Transverse colon (tissue), 4 donors: ENCODE measurements around the gene DLK2. TPM values are rescaled to one million over a fixed set of nuclear protein-coding genes. Genes with fewer than 3 reads are reported as not detected.
A peak's percentile ranks its signal among the peaks of the same experiment; 100 is the strongest.

Source experiments
- DNase-seq: peaks from one replicate; pipeline ENCODE4 v3.0.0-alpha.2; 2019
- H3K27ac ChIP-seq, 4 donors: fragments of 200-600 bp; sonication (generic); 2 replicates each; pipeline ENCODE4 v1.5.1; 2016 to 2018; ENCODE audit warnings: inconsistent platforms in 4 of 4
- H3K27me3 ChIP-seq: fragments of 200-600 bp; sonication (generic); 2 replicates; pipeline ENCODE4 v1.5.1; 2017; ENCODE audit warnings: inconsistent platforms
- H3K36me3 ChIP-seq, 4 donors: fragments of 200-600 bp; sonication (generic); 2 replicates each; pipeline ENCODE4 v1.5.1; 2017 to 2019; ENCODE audit warnings: inconsistent platforms in 4 of 4
- H3K4me1 ChIP-seq, 4 donors: fragments of 200-600 bp; sonication (generic); 2 replicates each; pipeline ENCODE4 v1.5.1; 2017 to 2020; ENCODE audit warnings: inconsistent platforms in 4 of 4
- H3K4me3 ChIP-seq, 4 donors: fragments of 200-600 bp; sonication (generic); 1 replicate in 1 of 4; 2 replicates in 3 of 4; pipeline versions ENCODE4 v1.5.1 to v1.6.1; 2017 to 2019; ENCODE audit warnings: inconsistent platforms in 4 of 4
- H3K9me3 ChIP-seq, 2 donors: fragments of 200-600 bp; sonication (generic); 2 replicates each; pipeline ENCODE4 v1.5.1; 2017 to 2019; ENCODE audit warnings: inconsistent platforms in 2 of 2
- CTCF ChIP-seq, 5 experiments: fragments of 200-600 bp in 3 of 5; fragments of 450-650 bp in 2 of 5; sonication (generic) in 3 of 5; IDR thresholded peaks; 1 replicate in 2 of 5; 2 replicates in 3 of 5; pipeline ENCODE4 v1.5.1; 2016 to 2017; ENCODE audit warnings: antibody characterized with exemption in 5 of 5, inconsistent platforms in 3 of 5, mild to moderate bottlenecking in 2 of 5, moderate library complexity in 1 of 5
- EP300 ChIP-seq: sonication (generic); formaldehyde crosslinking; IDR thresholded peaks from one replicate; pipeline ENCODE4 v1.6.1; 2017; ENCODE audit warnings: antibody characterized with exemption, low read depth
- POLR2A ChIP-seq: fragments of 450-650 bp; IDR thresholded peaks from one replicate; pipeline ENCODE4 v1.6.1; 2016; ENCODE audit warnings: antibody characterized with exemption, mild to moderate bottlenecking, moderate library complexity
- POLR2AphosphoS5 ChIP-seq, 3 donors: sonication (generic); formaldehyde crosslinking; IDR thresholded peaks; one replicate each; pipeline ENCODE4 v1.6.1; 2016; ENCODE audit warnings: antibody characterized with exemption in 3 of 3
- WGBS, 2 donors: methylation state at CpG; one replicate each; pipeline ENCODE4 v1.1.5; 2018; ENCODE audit warnings: low coverage in 1 of 2; 5-methylcytosine and 5-hydroxymethylcytosine counted together
- in situ Hi-C, 4 donors: fragments of 200-750 bp; cut with MboI; loops; one replicate each; pipeline versions ENCODE4 v1.15.0 to v1.15.1; 2017; ENCODE audit warnings: low sequenced_read_pairs in 3 of 4, low pct_ligation_motif_present in 1 of 4, low pct_unique_long_range_greater_than_20kb in 1 of 4
- intact Hi-C: fragments of 100-400 bp; cut with DNase I; formaldehyde crosslinking; loops from one replicate; pipeline ENCODE4 v1.15.1; 2023; ENCODE audit warnings: low total_unique reads
- total RNA-seq, 4 donors: library from RNA; depleted of rRNA; stranded (reverse); fragments of >200 nt; gene quantifications; one replicate each; pipeline ENCODE4 v1.1.0, GENCODE V29; 2016

DLK2 gene
- total RNA-seq, 4 donors from 2014 or later: 0.95 to 1.1 TPM; not detected in 2

GRCh38 chr6:43454696-43455530 lies 435 bp downstream of the DLK2 start:
- intact Hi-C loops: loop anchor here (5.0 kb wide), 1 partner anchor 52 kb away; no protein-coding TSS in a partner anchor
- peak overlapping the region; percentile 26 to 69 (median 47) for H3K4me3 ChIP-seq

GRCh38 chr6:43454290-43454695 lies 1.1 kb downstream of the DLK2 start:
- intact Hi-C loops: loop anchor here (5.0 kb wide), 1 partner anchor 53 kb away; no protein-coding TSS in a partner anchor
- peak overlapping the region in 3 of 4 donors; percentile 39 to 69 (median 55) for H3K4me3 ChIP-seq
- H3K36me3 ChIP-seq: peaks cover 0 to 12% (median 5%) of the 10 kb centered on the region in 4 donors
- H3K9me3 ChIP-seq: no peaks in the 10 kb centered on the region
- no peak overlapping the region for H3K27ac ChIP-seq
- DNase-seq: no peak
- WGBS, 2 donors: 0 to 14% methylated on average over 1 to 17 of the region's 17 CpGs
- TF ChIP-seq POLR2AphosphoS5 (IDR thresholded peaks at IDR 0.05) (no peak), CTCF (IDR thresholded peaks at IDR 0.05) (peak; percentile 92 to 97 (median 95))
- peaks cover 0 to 19% (median 17%) of the 10 kb centered on the region in 4 donors for H3K4me1 ChIP-seq
- peaks cover 46% of the 10 kb centered on the region for H3K27me3 ChIP-seq
- in situ Hi-C loops: loop anchor here in 1 of 4 donors (5.0 kb wide), 1 partner anchor 48 kb away; no protein-coding TSS in a partner anchor

More at GRCh38 chr6:43454696-43455530, 435 bp downstream of the DLK2 start:
- Histone ChIP-seq H3K27me3 (peaks cover 51% of the 10 kb centered on the region), H3K27ac (peak overlapping the region in 1 of 4 donors; percentile 9), H3K4me1 (peaks cover 0 to 19% (median 17%) of the 10 kb centered on the region in 4 donors), H3K36me3 (peaks cover 0 to 6% (median 2%) of the 10 kb centered on the region in 4 donors), H3K9me3 (no peaks in the 10 kb centered on the region)
- in situ Hi-C loops: loop anchor here in 1 of 4 donors (5.0 kb wide), 1 partner anchor 47 kb away; no protein-coding TSS in a partner anchor
- 1% methylated on average over 55 of the region's 97 CpGs; no CpG with 5 or more reads in 1 of the 2 donors for WGBS, 2 donors
- DNase-seq: peak; percentile 85
- TF ChIP-seq CTCF (IDR thresholded peaks at IDR 0.05): peak in 1 of 5 experiments; percentile 47
- no peak for TF ChIP-seq POLR2A

DNA sequence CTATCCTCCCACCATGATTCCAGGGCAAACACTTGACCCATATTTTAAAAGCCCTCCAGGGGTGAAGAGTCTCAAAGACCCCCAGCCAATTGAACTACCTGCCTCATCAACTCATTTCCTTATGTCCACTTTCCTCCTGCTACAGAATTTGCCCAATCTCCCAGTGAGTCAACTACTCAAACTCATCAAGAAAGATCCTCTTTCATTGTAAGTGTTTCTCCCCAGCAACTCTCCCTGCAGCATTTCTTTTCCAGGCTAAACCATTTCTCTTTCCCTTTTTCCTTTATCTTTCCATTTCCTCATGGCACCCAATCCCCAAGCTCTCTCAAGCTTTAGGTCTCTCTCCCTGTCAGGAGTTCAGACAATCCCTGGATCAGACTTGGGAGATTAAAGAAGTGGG lies 1.5 kb downstream of the DLK2 start:
- H3K27ac ChIP-seq: no peak overlapping the region
- TF ChIP-seq EP300: no peak
- TF ChIP-seq POLR2AphosphoS5 (IDR thresholded peaks at IDR 0.05): no peak
- no peak for TF ChIP-seq POLR2A
- no peaks in the 10 kb centered on the region for H3K9me3 ChIP-seq
- DNase-seq: no peak
- H3K4me3 ChIP-seq: no peak overlapping the region
- H3K4me1 ChIP-seq: peaks cover 0 to 19% (median 17%) of the 10 kb centered on the region in 4 donors
- peaks cover 42% of the 10 kb centered on the region for H3K27me3 ChIP-seq
- intact Hi-C loops: loop anchor here (5.0 kb wide), 1 partner anchor 53 kb away; no protein-coding TSS in a partner anchor
- in situ Hi-C loops: loop anchor here in 1 of 4 donors (5.0 kb wide), 1 partner anchor 48 kb away; no protein-coding TSS in a partner anchor
- H3K36me3 ChIP-seq: peaks cover 0 to 14% (median 5%) of the 10 kb centered on the region in 4 donors

DNA sequence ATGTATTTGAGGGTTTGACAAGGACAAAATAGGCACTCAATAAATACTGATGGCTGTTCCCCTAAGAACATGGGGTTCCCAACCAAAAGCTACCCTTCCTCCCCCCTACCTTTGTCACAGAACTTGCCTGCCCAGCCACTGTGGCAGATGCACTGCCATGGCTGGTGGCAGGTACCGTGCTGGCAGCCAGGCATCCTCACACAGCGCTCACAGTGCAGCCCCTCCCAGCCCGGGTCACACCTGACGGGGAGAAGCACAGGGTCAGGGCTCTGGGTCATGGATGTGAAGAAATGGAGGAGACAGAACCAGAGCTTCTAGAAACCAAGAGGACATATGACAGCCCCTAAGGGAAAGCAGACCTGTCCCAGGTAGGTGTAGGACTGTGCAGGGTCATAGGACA lies 2.5 kb downstream of the DLK2 start:
- Histone ChIP-seq H3K27ac (no peak overlapping the region), H3K36me3 (peaks cover 0 to 17% (median 5%) of the 10 kb centered on the region in 4 donors), H3K9me3 (no peaks in the 10 kb centered on the region), H3K27me3 (peaks cover 34% of the 10 kb centered on the region), H3K4me3 (no peak overlapping the region), H3K4me1 (peaks cover 0 to 19% (median 17%) of the 10 kb centered on the region in 4 donors)
- intact Hi-C loops (loop anchor here (5.0 kb wide), 1 partner anchor 54 kb away; no protein-coding TSS in a partner anchor), in situ Hi-C loops (loop anchor here in 1 of 4 donors (5.0 kb wide), 1 partner anchor 49 kb away; no protein-coding TSS in a partner anchor)
- TF ChIP-seq EP300: no peak
- no peak for TF ChIP-seq POLR2AphosphoS5 (IDR thresholded peaks at IDR 0.05)
- no peak for TF ChIP-seq CTCF (IDR thresholded peaks at IDR 0.05)
- TF ChIP-seq POLR2A: no peak
- 100% methylated on average over 4 of the region's 4 CpGs; no CpG with 5 or more reads in 1 of the 2 donors for WGBS, 2 donors
- no peak for DNase-seq
